WERI-Rb-1 (cell line): ENCODE results near the gene CLPTM1L.
A peak's percentile ranks its signal among the peaks of the same experiment; 100 is the strongest.
"Not testable (repeated sequence)": the region's sequence is repeated elsewhere in the genome, so short reads cannot be mapped to it uniquely, and the experiment has no call there.

Experiments
- DNase-seq: peaks from one replicate; pipeline ENCODE4 v3.0.0-alpha.2; 2020
- H3K27ac ChIP-seq: fragments of 250-450 bp; sonication (Bioruptor Pico); 2 replicates; pipeline ENCODE4 v1.5.1; 2020; ENCODE audit warnings: mild to moderate bottlenecking, moderate library complexity
- H3K27me3 ChIP-seq: fragments of 250-450 bp; sonication (Bioruptor Pico); 2 replicates; pipeline ENCODE4 v1.5.1; 2021; ENCODE audit warnings: mild to moderate bottlenecking, low read depth, moderate library complexity; ENCODE audit not compliant: insufficient read depth, severe bottlenecking
- H3K36me3 ChIP-seq: fragments of 250-450 bp; sonication (Bioruptor Pico); 2 replicates; pipeline ENCODE4 v1.5.1; 2020; ENCODE audit warnings: mild to moderate bottlenecking, moderate library complexity
- H3K4me3 ChIP-seq: 2 replicates; pipeline ENCODE4 v1.5.1; 2011; ENCODE audit warnings: low read depth, mild to moderate bottlenecking, control low read depth, low read length
- H3K9me3 ChIP-seq: fragments of 250-450 bp; sonication (Bioruptor Pico); 2 replicates; pipeline ENCODE4 v1.5.1; 2021; ENCODE audit warnings: mild to moderate bottlenecking, moderate library complexity; ENCODE audit not compliant: severe bottlenecking
- CTCF ChIP-seq: IDR thresholded peaks from 2 replicates; pipeline ENCODE4 v1.5.1; 2011; ENCODE audit warnings: low read depth, mild to moderate bottlenecking, control low read depth, inconsistent platforms, low read length

CLPTM1L gene

GRCh38 chr5:1288439-1289335 is 56.2 kb downstream of the CLPTM1L start:
- Histone ChIP-seq H3K4me3 (no peak overlapping the region), H3K9me3 (no peaks in the 10 kb centered on the region), H3K27me3 (no peaks in the 10 kb centered on the region), H3K27ac (no peak overlapping the region), H3K36me3 (no peaks in the 10 kb centered on the region)
- TF ChIP-seq CTCF = no peak
- peak; percentile 15 for DNase-seq

GRCh38 chr5:1285883-1286291 is 59.0 kb downstream of the CLPTM1L start:
- no peak for TF ChIP-seq CTCF
- no peaks in the 10 kb centered on the region for H3K9me3 ChIP-seq
- no peaks in the 10 kb centered on the region for H3K27me3 ChIP-seq
- H3K4me3 ChIP-seq = no peak overlapping the region
- H3K36me3 ChIP-seq = no peaks in the 10 kb centered on the region
- DNase-seq = no peak
- no peak overlapping the region for H3K27ac ChIP-seq

DNA sequence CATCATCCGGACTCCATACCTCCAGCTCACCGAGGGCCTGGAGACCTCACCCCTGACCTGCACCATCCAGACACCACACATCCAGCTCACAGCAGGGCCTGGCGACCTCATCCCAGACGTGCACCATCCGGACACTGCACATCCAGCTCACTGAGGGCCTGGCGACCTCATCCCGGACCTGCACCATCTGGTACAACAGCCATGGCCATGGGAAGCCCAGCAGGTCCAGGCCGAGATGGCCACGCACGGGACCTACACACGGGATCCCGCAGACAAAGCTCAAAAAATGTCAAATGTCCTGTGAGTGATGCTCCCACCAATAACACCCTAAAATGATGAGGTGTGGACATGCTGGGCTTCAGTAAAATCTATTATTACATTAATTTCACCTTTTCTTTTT is 59.8 kb downstream of the CLPTM1L start:
- TF ChIP-seq CTCF = no peak
- H3K4me3 ChIP-seq = no peak overlapping the region
- H3K9me3 ChIP-seq = no peaks in the 10 kb centered on the region
- no peaks in the 10 kb centered on the region for H3K27me3 ChIP-seq
- no peak overlapping the region for H3K27ac ChIP-seq
- DNase-seq = no peak
- H3K36me3 ChIP-seq = no peaks in the 10 kb centered on the region

GRCh38 chr5:1284336-1284970 is 60.4 kb downstream of the CLPTM1L start:
- not testable (repeated sequence) for H3K36me3 ChIP-seq, H3K4me3 ChIP-seq, H3K27me3 ChIP-seq, H3K27ac ChIP-seq, DNase-seq, H3K9me3 ChIP-seq

GRCh38 chr5:1283729-1284041 is 61.2 kb downstream of the CLPTM1L start:
- H3K27me3 ChIP-seq, H3K36me3 ChIP-seq, H3K9me3 ChIP-seq, H3K4me3 ChIP-seq, H3K27ac ChIP-seq, DNase-seq: not testable (repeated sequence)

- not testable (repeated sequence) for H3K9me3 ChIP-seq, H3K4me3 ChIP-seq, DNase-seq
Measured at GRCh38 chr5:1282993-1283728, 61.7 kb downstream of the CLPTM1L start.

More at GRCh38 chr5:1282993-1283728, 61.7 kb downstream of the CLPTM1L start:
- H3K27me3 ChIP-seq, H3K27ac ChIP-seq, H3K36me3 ChIP-seq: not testable (repeated sequence)
